GM19397 (cell line): Measurements from ENCODE around the gene ASB6.
A peak's percentile ranks its signal among the peaks of the same experiment; 100 is the strongest.

Experiments used
- ATAC-seq: cut with Tn5 transposase; IDR thresholded peaks from one replicate; pipeline ENCODE4 v1.9.1; 2021; ENCODE audit warnings: mild to moderate bottlenecking, moderate library complexity; ENCODE audit not compliant: unreplicated experiment

Gene ASB6, protein sequence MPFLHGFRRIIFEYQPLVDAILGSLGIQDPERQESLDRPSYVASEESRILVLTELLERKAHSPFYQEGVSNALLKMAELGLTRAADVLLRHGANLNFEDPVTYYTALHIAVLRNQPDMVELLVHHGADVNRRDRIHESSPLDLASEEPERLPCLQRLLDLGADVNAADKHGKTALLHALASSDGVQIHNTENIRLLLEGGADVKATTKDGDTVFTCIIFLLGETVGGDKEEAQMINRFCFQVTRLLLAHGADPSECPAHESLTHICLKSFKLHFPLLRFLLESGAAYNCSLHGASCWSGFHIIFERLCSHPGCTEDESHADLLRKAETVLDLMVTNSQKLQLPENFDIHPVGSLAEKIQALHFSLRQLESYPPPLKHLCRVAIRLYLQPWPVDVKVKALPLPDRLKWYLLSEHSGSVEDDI

GRCh38 chr9:129641750-129642585 is at the start of gene ASB6:
Gene ASB6 (minus strand): TSS chr9:129642151. CDS start chr9:129641999, 152 bp downstream.
- peak; percentile 89 for ATAC-seq

GRCh38 chr9:129688285-129689043 is 46.5 kb upstream of the ASB6 start:
- ATAC-seq = no peak

GRCh38 chr9:129687391-129687790 is 45.4 kb upstream of the ASB6 start:
- ATAC-seq = no peak

GRCh38 chr9:129686736-129687135 is 44.8 kb upstream of the ASB6 start:
- no peak for ATAC-seq

GRCh38 chr9:129685933-129686259 is 43.9 kb upstream of the ASB6 start:
- ATAC-seq = no peak

DNA sequence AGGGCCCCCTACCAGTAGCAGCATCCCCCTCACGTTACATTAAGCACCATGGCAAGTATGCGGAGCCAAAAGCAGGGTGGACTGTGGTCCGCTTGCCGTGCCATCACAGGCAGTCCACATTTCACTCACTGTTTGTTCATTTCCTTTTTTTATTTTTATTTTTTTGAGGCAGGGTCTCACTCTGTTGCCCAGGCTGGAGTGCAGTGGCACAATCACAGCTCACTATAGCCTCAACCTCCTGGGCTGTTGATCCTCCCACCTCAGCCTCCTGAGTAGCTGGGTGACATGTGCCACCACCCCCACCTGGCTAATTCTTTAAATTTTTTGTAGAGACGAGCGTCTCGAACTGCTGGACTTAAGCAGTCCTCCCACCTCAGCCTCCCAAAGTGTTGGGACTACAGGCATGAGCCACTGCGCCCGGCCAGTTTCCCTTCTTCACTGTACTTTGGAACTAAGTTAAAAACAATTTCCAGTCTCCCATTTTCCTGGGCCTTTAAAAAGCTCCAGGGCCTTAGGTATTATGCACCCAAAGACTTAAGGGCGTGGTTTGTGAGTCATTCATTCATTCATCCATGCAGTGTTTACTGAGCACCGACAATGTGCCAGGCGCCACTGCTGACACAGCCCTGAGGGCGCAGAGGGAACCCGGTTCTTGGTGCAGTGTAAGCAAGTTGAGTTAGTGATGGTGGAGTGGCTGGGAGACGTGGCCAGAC is 43.4 kb upstream of the ASB6 start:
- ATAC-seq = no peak

- ATAC-seq = no peak
Measured at GRCh38 chr9:129682381-129682780, 40.4 kb upstream of the ASB6 start.

GRCh38 chr9:129681924-129682323 is 40.0 kb upstream of the ASB6 start:
- ATAC-seq = no peak

GRCh38 chr9:129679537-129679936 is 37.6 kb upstream of the ASB6 start:
- no peak for ATAC-seq

DNA sequence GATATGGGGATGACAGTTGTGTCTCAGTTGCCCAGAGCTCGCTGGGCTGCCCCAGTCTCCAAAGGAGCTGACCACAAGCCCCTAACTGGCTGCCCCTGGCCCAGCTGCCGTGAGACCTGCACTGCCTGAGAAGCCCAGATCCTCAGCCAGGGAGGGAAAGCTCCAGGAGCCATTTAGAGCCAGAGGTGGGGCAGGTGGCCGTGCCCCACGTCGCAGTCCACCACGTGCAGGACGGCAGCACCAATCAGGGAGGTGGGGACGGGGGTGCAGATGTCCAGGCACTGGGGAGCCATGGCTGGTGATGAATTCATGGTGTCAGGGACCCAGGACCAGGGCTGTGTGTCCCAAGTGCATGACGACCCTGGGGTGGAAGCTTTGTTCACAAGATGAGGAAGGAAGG is 36.9 kb upstream of the ASB6 start:
- ATAC-seq = no peak

DNA sequence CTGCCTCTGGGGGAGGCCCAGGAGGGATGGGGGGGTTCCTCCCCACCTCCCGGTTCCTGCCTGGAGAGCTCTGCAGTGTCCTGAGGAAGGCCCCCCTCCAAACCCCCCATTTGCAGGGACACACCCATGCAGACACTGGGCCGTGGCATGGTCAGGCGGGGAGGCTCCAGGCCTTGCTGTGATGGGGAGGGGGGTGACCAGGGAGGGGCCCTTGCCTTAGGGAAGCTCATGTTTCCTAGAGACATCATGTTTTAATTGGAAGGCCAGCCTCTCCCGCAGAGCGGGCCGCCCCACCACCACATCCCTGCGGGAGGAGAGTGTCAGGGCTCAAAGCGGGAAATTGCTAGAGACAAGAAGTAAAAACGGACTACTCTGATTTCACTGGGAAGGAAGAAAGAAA is 35.5 kb upstream of the ASB6 start:
- no peak for ATAC-seq

- no peak for ATAC-seq
Measured at GRCh38 chr9:129676975-129677374, 35.0 kb upstream of the ASB6 start.

DNA sequence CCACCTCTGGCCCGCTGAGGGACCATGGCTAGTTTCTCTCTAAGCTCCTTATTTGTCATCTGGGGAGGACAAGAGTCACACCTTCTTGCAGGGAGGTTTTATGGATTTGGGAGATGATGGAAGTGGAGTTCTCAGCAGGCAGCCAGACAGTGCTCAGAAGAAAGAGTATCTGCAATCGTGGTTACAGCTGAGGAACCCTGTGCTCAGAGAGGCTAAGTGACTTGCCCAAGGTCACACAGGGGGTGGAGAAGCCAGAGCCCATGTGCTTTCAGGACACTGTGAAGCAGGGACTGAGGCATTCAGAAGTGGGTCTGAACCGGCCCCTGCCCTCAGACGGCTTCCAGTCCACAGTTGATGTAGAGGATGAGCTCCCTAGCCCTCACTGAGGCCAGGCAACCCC is 34.3 kb upstream of the ASB6 start:
- ATAC-seq = no peak

GRCh38 chr9:129675620-129676019 is 33.7 kb upstream of the ASB6 start:
- no peak for ATAC-seq

- no peak for ATAC-seq
Measured at GRCh38 chr9:129674229-129674628, 32.3 kb upstream of the ASB6 start.

GRCh38 chr9:129673602-129674001 is 31.7 kb upstream of the ASB6 start:
- ATAC-seq = no peak

- ATAC-seq = no peak
Measured at GRCh38 chr9:129672702-129673101, 30.8 kb upstream of the ASB6 start.

DNA sequence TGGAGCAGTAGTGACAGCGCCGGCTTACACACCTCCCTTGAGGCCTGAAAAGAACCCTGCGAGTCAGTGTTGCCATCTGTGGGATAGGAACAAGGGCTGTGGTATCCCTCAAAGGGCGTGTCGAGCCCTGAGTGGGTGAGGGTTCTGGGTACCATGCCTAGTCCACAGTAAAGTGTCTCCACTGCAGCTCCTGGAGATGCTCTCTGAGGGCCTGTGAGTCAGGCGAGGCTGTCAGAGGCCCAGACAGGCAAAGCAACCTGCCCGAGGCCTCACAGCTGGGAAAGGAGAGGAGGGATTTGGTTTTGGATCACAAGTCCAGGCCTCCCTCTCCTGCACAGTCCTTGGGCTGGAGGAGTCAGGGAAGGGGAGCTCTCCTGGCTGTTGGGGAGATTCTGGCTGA is 29.6 kb upstream of the ASB6 start:
- no peak for ATAC-seq

- no peak for ATAC-seq
Measured at GRCh38 chr9:129671065-129671464, 29.1 kb upstream of the ASB6 start.

DNA sequence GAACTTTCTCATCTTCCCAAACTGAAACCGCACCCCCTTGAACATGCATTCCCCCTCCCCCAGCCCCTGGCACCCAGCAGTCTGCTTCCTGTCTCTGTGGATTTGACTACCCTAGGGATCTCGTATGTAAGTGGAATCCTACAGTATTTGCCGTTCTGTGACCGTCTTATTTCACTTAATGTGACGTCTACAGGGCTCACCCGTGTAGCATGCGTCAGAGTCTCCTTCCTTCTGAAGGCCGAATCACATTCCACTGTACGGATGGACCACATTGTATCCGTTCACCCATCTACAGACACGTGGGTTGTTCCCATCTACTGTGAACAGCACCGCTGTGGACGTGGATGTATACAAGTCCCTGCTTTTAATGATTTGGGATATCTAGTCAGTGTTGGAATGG is 28.0 kb upstream of the ASB6 start:
- ATAC-seq = no peak
